MM.1S (cell line): Measurements from ENCODE around the gene CACNA1G.

Experiments used
- EZH2 ChIP-seq: fragments of 300-600 bp; sonication (generic); optimal IDR thresholded peaks from 2 replicates; pipeline ENCODE3; 2017; ENCODE audit warnings: low read depth, mild to moderate bottlenecking, antibody characterized with exemption, low read length, mixed read lengths
- EZH2phosphoT487 ChIP-seq: fragments of 300-600 bp; sonication (generic); IDR thresholded peaks from 2 replicates; pipeline ENCODE4 v1.6.1; 2018; ENCODE audit warnings: antibody characterized with exemption, low read length
- TF ChIP-seq, protein P1 (sequence below): fragments of 300-600 bp; sonication (generic); IDR thresholded peaks from 2 replicates; pipeline ENCODE4 v1.5.1; 2016; ENCODE audit warnings: antibody characterized with exemption, low read length, mixed read lengths

DNA sequence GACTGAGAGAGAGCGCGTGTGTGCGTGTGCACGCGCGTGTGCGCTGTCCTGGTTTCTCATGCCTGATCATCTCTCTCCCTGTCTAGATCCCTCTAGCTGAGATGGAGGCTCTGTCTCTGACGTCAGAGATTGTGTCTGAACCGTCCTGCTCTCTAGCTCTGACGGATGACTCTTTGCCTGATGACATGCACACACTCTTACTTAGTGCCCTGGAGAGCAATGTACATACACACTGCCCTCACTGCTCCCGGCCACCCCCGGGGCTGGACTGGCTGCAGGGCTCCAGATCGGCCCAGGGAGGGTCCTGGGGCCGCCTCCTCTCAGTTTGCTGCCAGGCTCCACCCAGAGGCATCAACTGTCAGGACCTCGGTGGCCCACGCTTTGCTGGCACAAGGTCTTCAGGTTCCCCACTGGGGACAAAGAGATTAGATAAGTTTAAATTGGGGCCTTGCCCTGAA lies 61.1 kb downstream of the CACNA1G start:
- TF ChIP-seq, protein P1, sequence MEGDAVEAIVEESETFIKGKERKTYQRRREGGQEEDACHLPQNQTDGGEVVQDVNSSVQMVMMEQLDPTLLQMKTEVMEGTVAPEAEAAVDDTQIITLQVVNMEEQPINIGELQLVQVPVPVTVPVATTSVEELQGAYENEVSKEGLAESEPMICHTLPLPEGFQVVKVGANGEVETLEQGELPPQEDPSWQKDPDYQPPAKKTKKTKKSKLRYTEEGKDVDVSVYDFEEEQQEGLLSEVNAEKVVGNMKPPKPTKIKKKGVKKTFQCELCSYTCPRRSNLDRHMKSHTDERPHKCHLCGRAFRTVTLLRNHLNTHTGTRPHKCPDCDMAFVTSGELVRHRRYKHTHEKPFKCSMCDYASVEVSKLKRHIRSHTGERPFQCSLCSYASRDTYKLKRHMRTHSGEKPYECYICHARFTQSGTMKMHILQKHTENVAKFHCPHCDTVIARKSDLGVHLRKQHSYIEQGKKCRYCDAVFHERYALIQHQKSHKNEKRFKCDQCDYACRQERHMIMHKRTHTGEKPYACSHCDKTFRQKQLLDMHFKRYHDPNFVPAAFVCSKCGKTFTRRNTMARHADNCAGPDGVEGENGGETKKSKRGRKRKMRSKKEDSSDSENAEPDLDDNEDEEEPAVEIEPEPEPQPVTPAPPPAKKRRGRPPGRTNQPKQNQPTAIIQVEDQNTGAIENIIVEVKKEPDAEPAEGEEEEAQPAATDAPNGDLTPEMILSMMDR, result no peak
- TF ChIP-seq EZH2 (no peak), EZH2phosphoT487 (no peak)
